K562 (cell line): ENCODE measurements around the gene ARHGEF16.

Experiments used
- ADNP ChIP-seq: fragments of 200-800 bp; sonication (Bioruptor generic); IDR thresholded peaks from 2 replicates; pipeline ENCODE4 v1.6.1; 2016; ENCODE audit warnings: missing genetic modification characterization, missing compliant biosample characterization
- CTBP1 ChIP-seq: fragments of 450-650 bp; IDR thresholded peaks from 2 replicates; pipeline ENCODE4 v1.6.1; 2016; ENCODE audit warnings: borderline replicate concordance
- ELF4 ChIP-seq: fragments of 450-650 bp; formaldehyde crosslinking; IDR thresholded peaks from 2 replicates; pipeline ENCODE4 v1.4.0; 2022; ENCODE audit warnings: missing genetic modification characterization
- ETV6 ChIP-seq, 3 experiments: fragments of 150-350 bp in 1 of 3; sonication (generic) in 1 of 3; formaldehyde crosslinking in 1 of 3; IDR thresholded peaks; 2 replicates each; pipeline versions ENCODE4 v1.6.1 to v1.8.0; 2014 to 2022; ENCODE audit warnings: borderline replicate concordance in 2 of 3, low read depth in 2 of 3, antibody characterized with exemption in 1 of 3, low read length in 1 of 3, mild to moderate bottlenecking in 1 of 3, missing genetic modification reagents in 1 of 3
- IRF2 ChIP-seq: sonication (generic); formaldehyde crosslinking; IDR thresholded peaks from 2 replicates; pipeline ENCODE4 v1.8.1; 2022; ENCODE audit warnings: mild to moderate bottlenecking, missing genetic modification reagents
- TRIM28 ChIP-seq: fragments of 450-650 bp; IDR thresholded peaks from 2 replicates; pipeline ENCODE4 v1.6.1; 2017
- ZNF134 ChIP-seq: fragments of 250-450 bp; sonication (Bioruptor Pico); conservative IDR thresholded peaks from 2 replicates; pipeline ENCODE4 v1.4.0; 2020
- ZNF830 ChIP-seq: fragments of 250-450 bp; sonication (Bioruptor Pico); IDR thresholded peaks from 2 replicates; pipeline ENCODE4 v1.5.0; 2021; ENCODE audit warnings: mild to moderate bottlenecking
- TF ChIP-seq, protein P1 (sequence below): fragments of 450-650 bp; IDR thresholded peaks from 2 replicates; pipeline ENCODE4 v1.6.1; 2017; ENCODE audit warnings: mild to moderate bottlenecking, moderate library complexity

DNA sequence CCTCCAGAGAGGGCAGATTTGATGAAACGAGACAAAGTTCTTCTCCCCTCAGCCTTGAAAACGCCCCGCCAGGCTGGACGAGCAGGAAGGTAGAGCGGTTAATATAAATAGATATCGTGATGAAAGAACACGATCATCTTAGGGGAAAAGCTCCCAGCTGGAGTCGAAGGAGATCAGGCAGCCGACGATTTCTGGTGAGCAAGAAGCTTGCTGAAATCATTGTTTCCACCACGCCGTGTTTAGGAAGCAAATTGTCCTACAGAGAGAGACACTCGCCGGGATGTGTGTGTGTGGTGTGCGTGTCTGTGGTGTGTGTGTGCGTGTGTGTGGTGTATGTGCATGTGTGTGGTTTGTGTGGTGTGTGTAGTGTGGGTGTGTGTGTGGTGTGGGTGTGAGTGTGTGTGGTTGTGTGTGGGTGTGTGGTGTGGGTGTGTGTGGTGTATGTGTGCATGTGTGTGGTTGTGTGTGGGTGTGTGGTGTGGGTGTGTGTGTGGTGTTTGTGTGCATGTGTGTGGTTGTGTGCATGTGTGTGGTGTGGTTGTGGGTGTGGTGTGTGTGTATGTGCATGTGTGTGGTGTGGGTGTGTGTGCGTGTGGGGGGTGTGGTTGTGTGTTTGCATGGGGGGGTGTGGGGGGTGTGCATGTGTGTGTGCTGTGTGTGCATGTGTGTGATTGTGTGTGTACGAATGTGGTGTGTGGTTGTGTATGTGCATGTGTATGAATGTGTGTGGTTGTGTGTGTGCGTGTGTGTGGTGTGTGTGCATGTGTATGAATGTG lies 44.9 kb upstream of the ARHGEF16 start:
- TF ChIP-seq, protein P1, sequence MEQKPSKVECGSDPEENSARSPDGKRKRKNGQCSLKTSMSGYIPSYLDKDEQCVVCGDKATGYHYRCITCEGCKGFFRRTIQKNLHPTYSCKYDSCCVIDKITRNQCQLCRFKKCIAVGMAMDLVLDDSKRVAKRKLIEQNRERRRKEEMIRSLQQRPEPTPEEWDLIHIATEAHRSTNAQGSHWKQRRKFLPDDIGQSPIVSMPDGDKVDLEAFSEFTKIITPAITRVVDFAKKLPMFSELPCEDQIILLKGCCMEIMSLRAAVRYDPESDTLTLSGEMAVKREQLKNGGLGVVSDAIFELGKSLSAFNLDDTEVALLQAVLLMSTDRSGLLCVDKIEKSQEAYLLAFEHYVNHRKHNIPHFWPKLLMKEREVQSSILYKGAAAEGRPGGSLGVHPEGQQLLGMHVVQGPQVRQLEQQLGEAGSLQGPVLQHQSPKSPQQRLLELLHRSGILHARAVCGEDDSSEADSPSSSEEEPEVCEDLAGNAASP = no peak
- no peak for TF ChIP-seq ETV6 (IDR thresholded peaks at IDR 0.05; ENCODE audit: borderline replicate concordance in 1 of 2, low read depth in 2 of 2, low read length in 1 of 2)
- TF ChIP-seq ETV6 (CRISPR knock-in tag; IDR thresholded peaks at IDR 0.05; ENCODE audit: borderline replicate concordance) = no peak
- TF ChIP-seq IRF2 (CRISPR knock-in tag) = no peak
- no peak for TF ChIP-seq CTBP1
- TF ChIP-seq TRIM28 = no peak
- TF ChIP-seq ELF4 (CRISPR knock-in tag) = no peak
- TF ChIP-seq ZNF830 = no peak
- no peak for TF ChIP-seq ZNF134
- TF ChIP-seq ADNP (tag) = no peak
